Measurements from ENCODE around the gene FZD1.

FZD1 gene

DNA sequence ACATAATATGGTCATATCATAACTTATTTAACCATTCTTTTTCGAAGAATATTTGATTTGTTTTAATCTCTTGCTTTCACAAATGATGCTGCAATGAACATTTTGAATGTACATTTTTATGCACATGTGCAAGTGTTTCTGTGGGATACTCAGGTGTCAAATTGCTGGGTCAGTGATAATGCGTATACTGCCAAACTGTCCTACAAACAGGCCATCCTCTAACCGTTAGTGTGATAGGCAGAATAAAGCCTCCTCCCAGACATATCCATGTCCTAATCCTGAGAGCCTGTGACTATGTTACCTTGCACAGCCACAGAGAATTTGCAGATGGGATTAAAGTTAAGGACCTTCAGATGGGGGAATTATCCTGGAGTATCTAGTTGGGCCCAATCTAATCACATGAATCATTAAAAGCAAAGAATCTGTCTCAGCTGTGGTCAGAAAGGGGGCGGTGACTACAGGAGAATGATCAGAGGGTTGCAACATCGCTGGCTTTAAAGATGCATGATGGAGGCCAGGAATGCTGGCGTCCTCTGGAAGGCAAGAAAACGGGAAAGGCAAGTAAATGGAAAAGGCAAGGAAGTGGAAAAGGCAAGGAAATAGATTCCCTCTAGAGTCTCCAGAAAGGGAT is 46.7 kb downstream of the FZD1 start:
- no peak overlapping the region for H3K27ac ChIP-seq
- TF ChIP-seq, protein P1, sequence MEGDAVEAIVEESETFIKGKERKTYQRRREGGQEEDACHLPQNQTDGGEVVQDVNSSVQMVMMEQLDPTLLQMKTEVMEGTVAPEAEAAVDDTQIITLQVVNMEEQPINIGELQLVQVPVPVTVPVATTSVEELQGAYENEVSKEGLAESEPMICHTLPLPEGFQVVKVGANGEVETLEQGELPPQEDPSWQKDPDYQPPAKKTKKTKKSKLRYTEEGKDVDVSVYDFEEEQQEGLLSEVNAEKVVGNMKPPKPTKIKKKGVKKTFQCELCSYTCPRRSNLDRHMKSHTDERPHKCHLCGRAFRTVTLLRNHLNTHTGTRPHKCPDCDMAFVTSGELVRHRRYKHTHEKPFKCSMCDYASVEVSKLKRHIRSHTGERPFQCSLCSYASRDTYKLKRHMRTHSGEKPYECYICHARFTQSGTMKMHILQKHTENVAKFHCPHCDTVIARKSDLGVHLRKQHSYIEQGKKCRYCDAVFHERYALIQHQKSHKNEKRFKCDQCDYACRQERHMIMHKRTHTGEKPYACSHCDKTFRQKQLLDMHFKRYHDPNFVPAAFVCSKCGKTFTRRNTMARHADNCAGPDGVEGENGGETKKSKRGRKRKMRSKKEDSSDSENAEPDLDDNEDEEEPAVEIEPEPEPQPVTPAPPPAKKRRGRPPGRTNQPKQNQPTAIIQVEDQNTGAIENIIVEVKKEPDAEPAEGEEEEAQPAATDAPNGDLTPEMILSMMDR (IDR thresholded peaks at IDR 0.05) = no peak

DNA sequence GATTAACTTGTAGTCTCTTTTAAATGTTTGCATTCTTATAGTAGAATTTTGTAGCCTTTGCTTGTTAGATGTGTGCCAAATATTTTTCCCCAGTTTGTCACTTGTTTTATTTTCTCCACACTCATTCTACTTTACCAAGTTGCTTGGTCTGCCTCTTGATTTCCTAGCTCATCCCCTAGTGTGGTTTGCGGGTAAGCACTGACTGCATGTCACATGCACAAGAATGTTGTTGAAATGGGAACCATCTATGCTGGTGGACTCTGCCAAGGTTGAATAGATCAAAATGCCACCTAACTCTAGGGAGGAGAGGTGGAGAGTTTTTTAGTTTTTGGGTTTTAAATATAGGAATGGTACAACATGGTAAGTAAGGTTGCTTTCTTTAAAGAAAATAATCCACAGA is 47.6 kb downstream of the FZD1 start:
- no peak overlapping the region for H3K27ac ChIP-seq
- TF ChIP-seq, protein P1 (IDR thresholded peaks at IDR 0.05) = no peak
- no peak for TF ChIP-seq ZFX (IDR thresholded peaks at IDR 0.05; ENCODE audit: borderline replicate concordance)

DNA sequence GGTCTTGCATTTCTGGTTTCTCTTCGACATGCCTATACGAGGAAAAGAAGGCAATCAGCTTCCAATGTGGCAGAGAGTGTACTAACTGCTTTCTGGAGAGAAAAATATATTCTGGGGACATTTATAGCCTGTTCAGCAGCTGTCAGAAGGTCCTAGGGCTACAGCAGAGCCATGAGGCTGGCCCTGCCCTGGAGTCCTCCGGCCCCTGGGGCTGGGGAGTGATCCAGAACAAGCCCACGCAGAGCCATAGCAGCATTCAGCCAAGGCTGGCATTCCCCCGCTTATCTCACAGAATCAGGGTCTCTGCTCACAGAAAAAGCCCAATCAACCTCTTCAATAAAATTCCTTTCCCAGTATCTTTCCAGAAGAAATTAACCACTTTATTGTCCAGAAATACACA is 48.9 kb downstream of the FZD1 start:
- no peak for TF ChIP-seq ZFX (IDR thresholded peaks at IDR 0.05; ENCODE audit: borderline replicate concordance)
- TF ChIP-seq, protein P1 (IDR thresholded peaks at IDR 0.05) = no peak
- no peak overlapping the region for H3K27ac ChIP-seq

DNA sequence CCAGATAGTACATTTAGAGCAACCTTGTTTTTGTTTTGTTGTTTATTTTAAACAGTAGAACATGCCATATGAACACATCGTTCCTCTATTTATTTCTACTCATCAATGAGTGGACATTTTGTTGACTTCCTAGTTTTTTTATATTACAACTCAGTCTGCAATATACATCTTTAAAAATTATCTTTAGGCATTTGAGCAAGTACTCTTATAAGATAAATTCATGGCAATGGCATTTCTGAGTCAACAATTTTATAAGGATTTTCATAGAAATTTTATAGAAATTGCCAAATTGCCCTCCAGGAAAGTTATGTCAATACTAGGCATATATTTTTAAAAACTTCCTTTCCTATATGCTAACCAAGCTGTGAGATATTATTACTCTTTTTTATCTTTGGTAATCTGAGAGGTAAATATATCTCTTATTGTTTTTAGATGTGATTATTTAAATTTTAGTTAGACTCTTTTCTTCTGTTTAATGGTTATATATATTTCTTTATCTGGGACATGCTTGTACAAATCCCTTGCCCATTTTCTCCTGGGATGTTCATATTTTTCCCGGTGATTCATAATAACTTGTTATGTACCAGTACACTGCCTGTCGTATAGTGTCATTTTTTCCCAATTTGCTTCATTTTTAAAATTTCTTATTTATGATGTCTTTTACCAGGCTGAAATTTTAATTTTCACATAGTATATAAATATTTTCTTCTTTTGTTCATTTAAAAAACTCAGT is 50.5 kb downstream of the FZD1 start:
- no peak for TF ChIP-seq ZFX (IDR thresholded peaks at IDR 0.05; ENCODE audit: borderline replicate concordance)
- TF ChIP-seq, protein P1 (IDR thresholded peaks at IDR 0.05) = no peak

DNA sequence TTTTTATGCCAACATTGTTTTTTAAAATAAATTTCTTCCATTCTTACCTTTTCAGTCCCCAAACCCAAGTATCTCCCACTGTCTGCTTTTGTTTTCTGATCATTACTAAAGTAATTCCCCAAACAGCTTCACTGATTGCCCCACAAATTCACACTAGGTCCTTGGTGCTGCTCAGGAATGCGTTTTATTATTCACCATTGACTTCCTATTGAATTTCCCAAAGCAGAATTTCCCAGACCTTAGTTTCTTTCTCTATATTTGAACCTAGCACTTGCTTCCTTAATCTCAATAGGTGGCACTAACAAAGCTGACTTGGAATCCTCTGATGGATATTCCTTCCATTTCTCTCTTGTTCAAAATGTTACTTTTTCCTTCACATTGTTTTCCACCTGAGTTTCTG is 52.2 kb downstream of the FZD1 start:
- TF ChIP-seq, protein P1 (IDR thresholded peaks at IDR 0.05) = no peak
- TF ChIP-seq ZFX (IDR thresholded peaks at IDR 0.05; ENCODE audit: borderline replicate concordance) = no peak

More for the DNA sequence above, 50.5 kb downstream of the FZD1 start:
- H3K27ac ChIP-seq = no peak overlapping the region

DNA sequence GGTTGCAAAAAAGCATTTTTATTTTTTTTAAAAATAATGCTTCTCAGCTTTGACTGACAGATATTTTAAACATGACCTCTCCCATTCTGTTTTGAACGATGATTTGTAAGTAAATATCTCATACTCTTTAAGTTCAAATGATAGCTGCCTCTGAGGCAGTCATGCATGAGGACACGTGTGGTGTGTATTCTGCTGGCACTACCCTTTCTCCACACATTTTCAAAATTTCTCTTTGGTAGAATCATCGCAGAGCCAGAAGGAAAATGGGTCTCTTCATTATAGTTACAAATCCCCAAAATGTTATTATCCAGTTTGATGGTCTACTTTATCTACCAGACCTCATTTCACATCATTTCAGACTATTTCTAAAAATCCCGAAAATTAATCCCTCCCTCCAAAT is 55.1 kb downstream of the FZD1 start:
- H3K27ac ChIP-seq = no peak overlapping the region
- TF ChIP-seq, protein P1 (IDR thresholded peaks at IDR 0.05) = no peak
- no peak for TF ChIP-seq ZFX (IDR thresholded peaks at IDR 0.05; ENCODE audit: borderline replicate concordance)

More for the DNA sequence above, 52.2 kb downstream of the FZD1 start:
- no peak overlapping the region for H3K27ac ChIP-seq

DNA sequence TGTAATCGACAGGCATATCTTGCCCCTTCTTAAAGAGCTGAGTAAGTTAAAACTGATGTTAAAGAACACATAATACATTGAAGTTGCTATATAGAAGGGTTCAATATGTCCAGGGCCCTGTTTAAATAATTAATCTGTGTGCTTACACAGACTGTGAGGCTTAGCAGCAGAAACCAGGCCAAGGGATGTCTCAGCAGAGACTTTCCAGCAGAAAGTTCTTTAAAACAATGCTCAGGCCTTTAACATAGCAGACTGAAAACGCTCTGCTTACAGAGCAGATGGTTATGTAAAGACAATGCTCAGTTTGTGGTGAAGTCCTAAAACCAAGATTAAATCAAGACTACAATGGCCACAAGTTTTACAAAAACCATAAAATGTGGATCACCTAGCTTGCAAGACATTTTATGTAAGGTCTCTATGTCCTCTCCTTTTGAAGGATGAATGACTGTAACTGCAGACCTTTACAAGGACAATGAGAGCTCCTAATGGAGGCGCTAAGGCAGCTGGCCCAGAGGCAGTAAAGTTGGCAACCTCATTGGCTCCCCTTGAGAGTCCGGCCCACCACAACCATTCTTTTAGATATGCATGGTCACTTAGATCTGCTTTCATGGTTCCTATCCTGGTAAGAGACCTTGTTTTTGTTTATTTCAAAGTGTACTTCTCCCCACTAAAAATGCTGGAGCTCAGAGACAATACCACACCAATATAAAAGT is 56.3 kb downstream of the FZD1 start:
- no peak for TF ChIP-seq ZFX (IDR thresholded peaks at IDR 0.05; ENCODE audit: borderline replicate concordance)
- TF ChIP-seq, protein P1 (IDR thresholded peaks at IDR 0.05) = no peak
- H3K27ac ChIP-seq = no peak overlapping the region
